ENCODE results near the gene XG.
"Not testable (repeated sequence)": the region's sequence is repeated elsewhere in the genome, so short reads cannot be mapped to it uniquely, and the experiment has no call there.

XG gene

DNA sequence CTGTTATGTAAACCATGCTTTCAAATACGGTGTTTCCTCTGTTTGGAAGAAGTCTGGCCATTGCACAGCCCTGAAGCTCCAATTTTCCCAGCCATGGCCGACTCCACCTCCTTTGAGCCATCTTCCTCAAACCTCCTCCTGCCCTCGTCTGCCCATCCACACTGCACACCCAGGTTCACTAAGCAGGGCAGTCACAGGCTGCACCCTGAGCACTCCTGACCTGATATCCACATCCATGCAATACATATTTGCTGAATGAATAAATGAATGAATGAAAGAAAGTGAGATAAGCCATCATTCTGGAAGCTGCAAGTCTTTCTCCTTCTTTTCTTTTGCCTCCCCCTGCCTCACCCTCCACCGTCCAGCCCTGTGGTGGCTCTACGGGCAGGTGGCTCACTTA lies 22.2 kb downstream of the XG start:
- no peaks in the 10 kb centered on the region for H3K9me3 ChIP-seq (ENCODE audit: insufficient read depth, low read length)
- no peaks in the 10 kb centered on the region for H3K79me2 ChIP-seq (ENCODE audit: insufficient read depth, low read length)
- H3K4me2 ChIP-seq (ENCODE audit: low read depth, low read length, poor library complexity, severe bottlenecking): no peak overlapping the region
- no peak overlapping the region for H2AFZ ChIP-seq (ENCODE audit: low read depth, low read length, severe bottlenecking)
- no peaks in the 10 kb centered on the region for H3F3A ChIP-seq (ENCODE audit: insufficient read depth)
- no peak for TF ChIP-seq EZH2phosphoT487 (conservative IDR thresholded peaks at IDR 0.05; ENCODE audit: low read length)
- TF ChIP-seq, protein P1, sequence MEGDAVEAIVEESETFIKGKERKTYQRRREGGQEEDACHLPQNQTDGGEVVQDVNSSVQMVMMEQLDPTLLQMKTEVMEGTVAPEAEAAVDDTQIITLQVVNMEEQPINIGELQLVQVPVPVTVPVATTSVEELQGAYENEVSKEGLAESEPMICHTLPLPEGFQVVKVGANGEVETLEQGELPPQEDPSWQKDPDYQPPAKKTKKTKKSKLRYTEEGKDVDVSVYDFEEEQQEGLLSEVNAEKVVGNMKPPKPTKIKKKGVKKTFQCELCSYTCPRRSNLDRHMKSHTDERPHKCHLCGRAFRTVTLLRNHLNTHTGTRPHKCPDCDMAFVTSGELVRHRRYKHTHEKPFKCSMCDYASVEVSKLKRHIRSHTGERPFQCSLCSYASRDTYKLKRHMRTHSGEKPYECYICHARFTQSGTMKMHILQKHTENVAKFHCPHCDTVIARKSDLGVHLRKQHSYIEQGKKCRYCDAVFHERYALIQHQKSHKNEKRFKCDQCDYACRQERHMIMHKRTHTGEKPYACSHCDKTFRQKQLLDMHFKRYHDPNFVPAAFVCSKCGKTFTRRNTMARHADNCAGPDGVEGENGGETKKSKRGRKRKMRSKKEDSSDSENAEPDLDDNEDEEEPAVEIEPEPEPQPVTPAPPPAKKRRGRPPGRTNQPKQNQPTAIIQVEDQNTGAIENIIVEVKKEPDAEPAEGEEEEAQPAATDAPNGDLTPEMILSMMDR (IDR thresholded peaks at IDR 0.05; ENCODE audit: insufficient read depth, low read length, poor library complexity, severe bottlenecking): no peak
- no peak overlapping the region for H3K27ac ChIP-seq (ENCODE audit: low read depth, low read length)
- no peak overlapping the region for H3K9ac ChIP-seq (ENCODE audit: low read length)
- no peaks in the 10 kb centered on the region for H4K20me1 ChIP-seq (ENCODE audit: low read depth, low read length)
- H3K36me3 ChIP-seq (ENCODE audit: low read length): no peaks in the 10 kb centered on the region
- no peaks in the 10 kb centered on the region for H3K9me2 ChIP-seq (replicated peaks; ENCODE audit: insufficient read depth, low read length)
- H3K27me3 ChIP-seq (ENCODE audit: low read length): no peaks in the 10 kb centered on the region
- no peak overlapping the region for H3K4me3 ChIP-seq (ENCODE audit: insufficient read depth, low read length, poor library complexity, severe bottlenecking)

DNA sequence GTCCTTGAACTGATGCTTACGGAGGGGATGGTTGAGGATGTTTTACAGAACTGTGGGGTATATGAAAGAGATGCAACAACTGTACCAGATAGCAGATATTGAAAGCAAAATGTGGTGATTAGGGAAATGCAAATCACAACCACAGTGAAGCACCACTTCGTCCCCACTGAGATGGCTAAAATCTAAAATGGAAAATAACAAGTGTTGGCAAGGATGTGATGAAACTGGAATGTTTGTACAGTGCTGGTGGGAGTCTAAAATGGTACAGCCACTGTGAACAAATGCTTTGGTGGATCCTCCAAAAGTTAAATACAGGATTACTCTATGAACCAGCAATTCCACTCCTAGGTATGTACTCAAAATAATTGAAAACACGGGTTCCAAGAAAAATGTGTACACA lies 22.9 kb downstream of the XG start:
- no peaks in the 10 kb centered on the region for H3K9me3 ChIP-seq (ENCODE audit: insufficient read depth, low read length)
- no peak overlapping the region for H3K4me3 ChIP-seq (ENCODE audit: insufficient read depth, low read length, poor library complexity, severe bottlenecking)
- TF ChIP-seq, protein P1 (IDR thresholded peaks at IDR 0.05; ENCODE audit: insufficient read depth, low read length, poor library complexity, severe bottlenecking): no peak
- TF ChIP-seq EZH2phosphoT487 (conservative IDR thresholded peaks at IDR 0.05; ENCODE audit: low read length): no peak
- H3K27ac ChIP-seq (ENCODE audit: low read depth, low read length): no peak overlapping the region
- H3K36me3 ChIP-seq (ENCODE audit: low read length): no peaks in the 10 kb centered on the region
- no peaks in the 10 kb centered on the region for H4K20me1 ChIP-seq (ENCODE audit: low read depth, low read length)
- no peak overlapping the region for H2AFZ ChIP-seq (ENCODE audit: low read depth, low read length, severe bottlenecking)
- H3K9ac ChIP-seq (ENCODE audit: low read length): no peak overlapping the region
- no peak overlapping the region for H3K4me2 ChIP-seq (ENCODE audit: low read depth, low read length, poor library complexity, severe bottlenecking)
- H3K27me3 ChIP-seq (ENCODE audit: low read length): no peaks in the 10 kb centered on the region
- H3F3A ChIP-seq (ENCODE audit: insufficient read depth): no peaks in the 10 kb centered on the region
- no peaks in the 10 kb centered on the region for H3K9me2 ChIP-seq (replicated peaks; ENCODE audit: insufficient read depth, low read length)
- H3K79me2 ChIP-seq (ENCODE audit: insufficient read depth, low read length): no peaks in the 10 kb centered on the region

DNA sequence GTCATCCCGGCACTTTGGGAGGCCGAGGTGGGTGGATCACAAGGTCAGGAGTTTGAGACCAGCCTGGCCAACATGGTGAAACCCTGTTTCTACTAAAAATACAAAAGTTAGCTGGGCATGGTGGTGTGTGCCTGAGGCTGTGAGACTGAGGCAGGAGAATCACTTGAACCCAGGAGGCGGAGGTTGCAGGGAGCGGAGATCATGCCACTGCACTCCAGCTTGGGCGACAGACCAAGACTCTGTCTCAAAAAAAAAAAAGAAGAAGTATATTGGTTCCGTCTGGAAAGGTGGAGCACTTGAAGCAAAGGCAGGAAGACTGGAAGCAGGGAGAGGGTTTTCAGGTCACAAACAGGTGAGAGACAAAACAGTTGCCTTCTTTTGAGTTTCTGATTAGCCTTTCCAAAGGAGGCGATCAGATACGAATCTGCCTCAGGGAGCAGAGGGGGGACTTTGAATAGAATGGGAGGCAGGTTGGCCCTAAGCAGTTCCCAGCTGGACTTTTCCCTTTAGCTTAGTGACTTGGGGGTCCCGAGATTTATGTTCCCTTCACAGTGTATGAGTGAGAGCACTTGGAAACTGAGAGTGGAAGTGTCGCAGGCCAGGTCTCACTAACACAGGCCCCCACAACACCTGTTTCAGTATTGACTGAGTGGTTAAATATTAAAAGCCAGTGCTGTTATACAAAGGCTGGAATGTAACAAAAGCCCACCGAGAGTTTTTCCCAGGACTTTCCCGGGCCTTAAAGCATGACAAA lies 28.8 kb downstream of the XG start:
- H3K9me2 ChIP-seq (replicated peaks; ENCODE audit: insufficient read depth, low read length); H3K4me2 ChIP-seq (ENCODE audit: low read depth, low read length, poor library complexity, severe bottlenecking); H3K36me3 ChIP-seq (ENCODE audit: low read length); H3K27ac ChIP-seq (ENCODE audit: low read depth, low read length); H3K9ac ChIP-seq (ENCODE audit: low read length); H4K20me1 ChIP-seq (ENCODE audit: low read depth, low read length); H3K4me3 ChIP-seq (ENCODE audit: insufficient read depth, low read length, poor library complexity, severe bottlenecking); H3K79me2 ChIP-seq (ENCODE audit: insufficient read depth, low read length); H3F3A ChIP-seq (ENCODE audit: insufficient read depth); H3K27me3 ChIP-seq (ENCODE audit: low read length); H2AFZ ChIP-seq (ENCODE audit: low read depth, low read length, severe bottlenecking); H3K9me3 ChIP-seq (ENCODE audit: insufficient read depth, low read length): not testable (repeated sequence)

DNA sequence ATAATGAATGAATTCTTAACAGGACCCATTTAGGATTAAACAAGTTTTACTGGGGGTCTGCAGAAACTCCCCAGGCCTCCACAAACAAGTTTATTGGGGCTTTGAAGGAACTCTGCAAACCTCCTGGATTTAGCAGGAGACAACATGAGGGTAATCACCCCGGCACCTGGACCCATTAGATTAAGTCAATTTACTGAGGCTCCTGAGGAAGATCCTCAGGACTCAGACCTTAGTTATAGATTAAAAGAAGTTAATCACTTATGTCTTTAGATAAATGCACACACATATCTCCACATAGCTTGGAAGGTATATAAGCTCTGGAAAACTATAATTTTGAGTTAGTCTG lies 29.4 kb downstream of the XG start:
- no peaks in the 10 kb centered on the region for H3K79me2 ChIP-seq (ENCODE audit: insufficient read depth, low read length)
- no peak overlapping the region for H3K4me2 ChIP-seq (ENCODE audit: low read depth, low read length, poor library complexity, severe bottlenecking)
- no peaks in the 10 kb centered on the region for H3K9me2 ChIP-seq (replicated peaks; ENCODE audit: insufficient read depth, low read length)
- no peaks in the 10 kb centered on the region for H4K20me1 ChIP-seq (ENCODE audit: low read depth, low read length)
- no peak overlapping the region for H3K4me3 ChIP-seq (ENCODE audit: insufficient read depth, low read length, poor library complexity, severe bottlenecking)
- no peaks in the 10 kb centered on the region for H3F3A ChIP-seq (ENCODE audit: insufficient read depth)
- H3K9ac ChIP-seq (ENCODE audit: low read length): no peak overlapping the region
- no peak for TF ChIP-seq EZH2phosphoT487 (conservative IDR thresholded peaks at IDR 0.05; ENCODE audit: low read length)
- TF ChIP-seq, protein P1 (IDR thresholded peaks at IDR 0.05; ENCODE audit: insufficient read depth, low read length, poor library complexity, severe bottlenecking): no peak
- no peak overlapping the region for H2AFZ ChIP-seq (ENCODE audit: low read depth, low read length, severe bottlenecking)
- no peaks in the 10 kb centered on the region for H3K27me3 ChIP-seq (ENCODE audit: low read length)
- H3K36me3 ChIP-seq (ENCODE audit: low read length): no peaks in the 10 kb centered on the region
- H3K27ac ChIP-seq (ENCODE audit: low read depth, low read length): no peak overlapping the region
- H3K9me3 ChIP-seq (ENCODE audit: insufficient read depth, low read length): no peaks in the 10 kb centered on the region

Data from SU-DHL-6 (cell line).